Measurements from ENCODE around the gene BCL11B.

The BCL11B gene

GRCh38 chr14:99271951-99272631, at the start of gene BCL11B:
Gene BCL11B, minus strand, starts transcription at chr14:99272197. Its CDS starts 979 bp downstream, at chr14:99271218.
- no peak for DNase-seq (ENCODE audit: low spot score)

- no peak for DNase-seq (ENCODE audit: low spot score)
Observed at GRCh38 chr14:99321236-99321925, 49.4 kb upstream of the BCL11B start.

GRCh38 chr14:99320621-99321235, 48.7 kb upstream of the BCL11B start:
- DNase-seq (ENCODE audit: low spot score) = no peak

GRCh38 chr14:99320105-99320572, 48.1 kb upstream of the BCL11B start:
- peak; percentile 59 for DNase-seq (ENCODE audit: low spot score)

- DNase-seq (ENCODE audit: low spot score) = no peak
Observed at GRCh38 chr14:99318959-99319295, 46.9 kb upstream of the BCL11B start.

- no peak for DNase-seq (ENCODE audit: low spot score)
Observed at GRCh38 chr14:99318091-99318958, 46.3 kb upstream of the BCL11B start.

- no peak for DNase-seq (ENCODE audit: low spot score)
Observed at GRCh38 chr14:99317231-99318090, 45.5 kb upstream of the BCL11B start.

GRCh38 chr14:99316281-99317163, 44.5 kb upstream of the BCL11B start:
- DNase-seq (ENCODE audit: low spot score) = no peak

GRCh38 chr14:99315197-99315596, 43.2 kb upstream of the BCL11B start:
- DNase-seq (ENCODE audit: low spot score) = no peak

- DNase-seq (ENCODE audit: low spot score) = no peak
Observed at GRCh38 chr14:99314623-99315022, 42.6 kb upstream of the BCL11B start.

GRCh38 chr14:99313234-99313633, 41.2 kb upstream of the BCL11B start:
- DNase-seq (ENCODE audit: low spot score) = no peak

- DNase-seq (ENCODE audit: low spot score) = no peak
Observed at GRCh38 chr14:99312106-99312505, 40.1 kb upstream of the BCL11B start.

- no peak for DNase-seq (ENCODE audit: low spot score)
Observed at GRCh38 chr14:99309220-99309766, 37.3 kb upstream of the BCL11B start.

- no peak for DNase-seq (ENCODE audit: low spot score)
Observed at GRCh38 chr14:99304208-99304607, 32.2 kb upstream of the BCL11B start.

GRCh38 chr14:99300190-99300589, 28.2 kb upstream of the BCL11B start:
- DNase-seq (ENCODE audit: low spot score) = no peak

GRCh38 chr14:99296517-99296916, 24.5 kb upstream of the BCL11B start:
- no peak for DNase-seq (ENCODE audit: low spot score)

GRCh38 chr14:99289394-99290189, 17.6 kb upstream of the BCL11B start:
- DNase-seq (ENCODE audit: low spot score) = no peak

- DNase-seq (ENCODE audit: low spot score) = no peak
Observed at GRCh38 chr14:99288948-99289347, 17.0 kb upstream of the BCL11B start.

- DNase-seq (ENCODE audit: low spot score) = no peak
Observed at GRCh38 chr14:99287269-99287942, 15.4 kb upstream of the BCL11B start.

All from hematopoietic multipotent progenitor cell treated with erythropoietin and hydrocortisone succinate and interleukin-3 and kit ligand, for 15 days (in vitro differentiated cells).